ENCODE results near the gene C2orf69.

- TF ChIP-seq ZFX (IDR thresholded peaks at IDR 0.05) (no peak), CTCF (conservative IDR thresholded peaks at IDR 0.05) (no peak)
Observed at GRCh38 chr2:199874209-199874608, 36.9 kb upstream of the C2orf69 start.

Data from C4-2B (cell line).